Caki2 (cell line): ENCODE measurements around the gene MED13. TPM values are rescaled to one million over a fixed set of nuclear protein-coding genes. Genes with fewer than 3 reads are reported as not detected.
"Not testable (repeated sequence)": the region's sequence is repeated elsewhere in the genome, so short reads cannot be mapped to it uniquely, and the experiment has no call there.

Experiments
- DNase-seq: peaks from one replicate; pipeline ENCODE4 v3.0.0-alpha.2; 2015; ENCODE audit warnings: low read depth
- in situ Hi-C: cut with HindIII; loops from 2 replicates; pipeline ENCODE4 v1.10.0; 2016; ENCODE audit warnings: low sequenced_read_pairs, low pct_unique_long_range_greater_than_20kb, mixed read lengths
- total RNA-seq: library from RNA; depleted of rRNA; stranded (reverse); fragments of >200 nt; shearing (Covaris generic); gene quantifications from 2 replicates; pipeline ENCODE4 v1.2.3, GENCODE V29; 2014; ENCODE audit warnings: low replicate concordance; rRNA removed

Gene MED13
- total RNA-seq, 1 experiment from 2014 or later: 10.8 TPM

DNA sequence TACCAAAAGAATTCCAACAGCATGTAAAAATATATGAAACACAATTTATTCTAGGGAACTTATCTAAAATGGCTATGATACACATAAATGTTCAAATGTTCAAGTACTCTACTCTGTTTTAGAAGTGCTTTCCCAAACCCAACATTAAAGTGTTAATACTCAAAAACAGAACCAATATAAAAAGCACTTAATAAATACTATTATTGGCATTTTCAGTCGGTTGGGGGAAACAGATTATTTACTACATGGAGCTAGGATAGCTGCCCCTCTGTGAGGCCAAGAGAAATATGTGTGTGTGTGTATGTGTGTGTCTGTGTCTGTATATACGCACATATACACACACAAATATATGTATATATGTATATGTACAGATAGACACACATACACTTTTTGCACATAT is 169.7 kb downstream of the MED13 start:
- no peak for DNase-seq
- in situ Hi-C loops: no loop called here

DNA sequence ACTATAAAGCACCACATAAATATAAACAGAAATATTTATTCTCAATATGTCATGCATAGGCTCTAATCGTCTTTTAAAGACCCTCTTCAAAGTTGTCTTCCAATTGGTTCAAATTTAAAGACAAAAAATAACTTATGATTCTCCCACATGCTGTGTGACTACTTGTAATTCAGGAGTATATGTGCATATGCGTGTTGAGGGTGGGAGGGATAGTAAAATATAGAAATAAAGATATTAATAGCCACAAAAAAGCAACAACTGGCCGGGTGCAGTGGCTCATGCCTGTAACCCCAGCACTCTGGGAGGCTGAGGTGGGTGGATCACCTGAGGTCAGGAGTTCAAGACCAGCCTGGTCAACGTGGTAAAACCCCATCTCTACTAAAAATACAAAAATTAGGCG is 170.8 kb downstream of the MED13 start:
- in situ Hi-C loops, DNase-seq: not testable (repeated sequence)

Other genes with a start within 250 kb of the MED13 start
- 6.2 and 22.3 TPM in 2 replicates for gene BRIP1, start 201.8 kb downstream of the MED13 start, total RNA-seq
- gene INTS2, start 137.3 kb downstream of the MED13 start, total RNA-seq: 5.7 and 9.7 TPM in 2 replicates